ENCODE data around the gene IDI2.
A peak's percentile ranks its signal among the peaks of the same experiment; 100 is the strongest.
"Not testable (repeated sequence)": the region's sequence is repeated elsewhere in the genome, so short reads cannot be mapped to it uniquely, and the experiment has no call there.

Gene IDI2

DNA sequence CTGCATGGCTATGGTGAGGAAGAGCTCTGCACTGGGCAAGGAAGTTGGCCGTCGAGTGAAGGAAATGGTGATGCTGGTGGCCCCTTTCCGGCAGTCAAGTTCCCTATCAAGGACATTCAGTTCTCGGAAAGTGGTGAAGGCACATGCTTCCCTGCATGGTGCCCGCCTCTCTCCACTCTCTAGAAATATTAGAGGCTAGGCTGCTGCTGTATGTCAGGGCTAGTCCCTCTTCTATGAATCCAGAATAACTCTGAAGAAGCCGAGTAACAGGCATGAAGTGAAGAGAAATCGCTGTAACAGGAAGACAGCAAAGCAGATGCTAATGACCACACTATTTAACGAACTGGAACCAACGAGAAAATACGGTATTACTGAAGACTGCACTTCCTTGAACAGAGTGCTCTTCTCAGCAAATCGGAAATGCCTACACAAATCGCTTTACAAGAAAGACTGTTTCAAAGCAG, 17.9 kb upstream of the IDI2 start:
- peaks cover 53% of the 10 kb centered on the region for H3K79me2 ChIP-seq (ENCODE audit: control insufficient read depth, low read length)
- peaks cover 41% of the 10 kb centered on the region for H3K4me1 ChIP-seq (ENCODE audit: control insufficient read depth, low read length)
- no peaks in the 10 kb centered on the region for H3K9me2 ChIP-seq (replicated peaks; ENCODE audit: control insufficient read depth, low read length)
- peaks cover 41% of the 10 kb centered on the region for H4K20me1 ChIP-seq (ENCODE audit: control insufficient read depth, insufficient read depth, low read depth, low read length)
- no peaks in the 10 kb centered on the region for H3K27me3 ChIP-seq (ENCODE audit: control insufficient read depth, low read length)
- TF ChIP-seq, protein P1, sequence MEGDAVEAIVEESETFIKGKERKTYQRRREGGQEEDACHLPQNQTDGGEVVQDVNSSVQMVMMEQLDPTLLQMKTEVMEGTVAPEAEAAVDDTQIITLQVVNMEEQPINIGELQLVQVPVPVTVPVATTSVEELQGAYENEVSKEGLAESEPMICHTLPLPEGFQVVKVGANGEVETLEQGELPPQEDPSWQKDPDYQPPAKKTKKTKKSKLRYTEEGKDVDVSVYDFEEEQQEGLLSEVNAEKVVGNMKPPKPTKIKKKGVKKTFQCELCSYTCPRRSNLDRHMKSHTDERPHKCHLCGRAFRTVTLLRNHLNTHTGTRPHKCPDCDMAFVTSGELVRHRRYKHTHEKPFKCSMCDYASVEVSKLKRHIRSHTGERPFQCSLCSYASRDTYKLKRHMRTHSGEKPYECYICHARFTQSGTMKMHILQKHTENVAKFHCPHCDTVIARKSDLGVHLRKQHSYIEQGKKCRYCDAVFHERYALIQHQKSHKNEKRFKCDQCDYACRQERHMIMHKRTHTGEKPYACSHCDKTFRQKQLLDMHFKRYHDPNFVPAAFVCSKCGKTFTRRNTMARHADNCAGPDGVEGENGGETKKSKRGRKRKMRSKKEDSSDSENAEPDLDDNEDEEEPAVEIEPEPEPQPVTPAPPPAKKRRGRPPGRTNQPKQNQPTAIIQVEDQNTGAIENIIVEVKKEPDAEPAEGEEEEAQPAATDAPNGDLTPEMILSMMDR (IDR thresholded peaks at IDR 0.05; ENCODE audit: low read depth, low read length, poor library complexity, severe bottlenecking) = no peak
- no peak for TF ChIP-seq EZH2phosphoT487 (IDR thresholded peaks at IDR 0.05; ENCODE audit: borderline replicate concordance, low read length)
- peak overlapping the region; percentile 73 for H3K27ac ChIP-seq (ENCODE audit: low read depth, low read length)
- H3K36me3 ChIP-seq (ENCODE audit: control insufficient read depth, low read length) = peaks cover 89% of the 10 kb centered on the region
- peak overlapping the region; percentile 71 for H3K4me2 ChIP-seq (ENCODE audit: low read length)
- H3K4me3 ChIP-seq (ENCODE audit: low read length) = peak overlapping the region; percentile 68
- H3K9me3 ChIP-seq (ENCODE audit: control insufficient read depth, insufficient read depth, low read length) = no peaks in the 10 kb centered on the region
- H3F3A ChIP-seq (ENCODE audit: control insufficient read depth, insufficient read depth) = peaks cover 72% of the 10 kb centered on the region

DNA sequence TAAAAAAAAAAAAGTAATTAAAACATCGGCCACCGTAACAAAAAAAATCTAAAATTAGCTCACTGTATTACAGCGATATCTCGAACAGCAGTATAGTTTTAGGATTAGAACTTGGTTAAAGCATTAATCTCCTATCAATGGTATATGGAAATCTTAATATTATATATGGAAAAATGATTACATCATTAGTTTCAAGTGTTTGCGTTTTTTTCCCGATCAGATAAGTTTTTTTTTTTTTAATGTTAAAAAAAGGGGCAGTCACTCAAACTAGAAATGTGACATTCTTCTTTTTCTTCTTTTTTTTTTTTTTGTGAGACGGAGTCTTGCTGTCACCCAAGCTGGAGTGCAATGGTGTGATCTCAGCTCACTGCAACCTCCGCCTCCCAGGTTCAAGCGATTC, 15.9 kb upstream of the IDI2 start:
- peaks cover 36% of the 10 kb centered on the region for H3K4me1 ChIP-seq (ENCODE audit: control insufficient read depth, low read length)
- no peak overlapping the region for H3K4me2 ChIP-seq (ENCODE audit: low read length)
- no peak overlapping the region for H3K4me3 ChIP-seq (ENCODE audit: low read length)
- H3K27ac ChIP-seq (ENCODE audit: low read depth, low read length) = no peak overlapping the region
- H3K36me3 ChIP-seq (ENCODE audit: control insufficient read depth, low read length) = peaks cover 87% of the 10 kb centered on the region
- H4K20me1 ChIP-seq (ENCODE audit: control insufficient read depth, insufficient read depth, low read depth, low read length) = peaks cover 31% of the 10 kb centered on the region; the same call in 1 of the 2 replicates
- H3K79me2 ChIP-seq (ENCODE audit: control insufficient read depth, low read length) = peaks cover 40% of the 10 kb centered on the region
- TF ChIP-seq, protein P1 (IDR thresholded peaks at IDR 0.05; ENCODE audit: low read depth, low read length, poor library complexity, severe bottlenecking) = no peak
- no peak for TF ChIP-seq EZH2phosphoT487 (IDR thresholded peaks at IDR 0.05; ENCODE audit: borderline replicate concordance, low read length)
- no peaks in the 10 kb centered on the region for H3K9me3 ChIP-seq (ENCODE audit: control insufficient read depth, insufficient read depth, low read length)
- H3K9me2 ChIP-seq (replicated peaks; ENCODE audit: control insufficient read depth, low read length) = no peaks in the 10 kb centered on the region
- H3K27me3 ChIP-seq (ENCODE audit: control insufficient read depth, low read length) = no peaks in the 10 kb centered on the region
- peaks cover 76% of the 10 kb centered on the region for H3F3A ChIP-seq (ENCODE audit: control insufficient read depth, insufficient read depth)

DNA sequence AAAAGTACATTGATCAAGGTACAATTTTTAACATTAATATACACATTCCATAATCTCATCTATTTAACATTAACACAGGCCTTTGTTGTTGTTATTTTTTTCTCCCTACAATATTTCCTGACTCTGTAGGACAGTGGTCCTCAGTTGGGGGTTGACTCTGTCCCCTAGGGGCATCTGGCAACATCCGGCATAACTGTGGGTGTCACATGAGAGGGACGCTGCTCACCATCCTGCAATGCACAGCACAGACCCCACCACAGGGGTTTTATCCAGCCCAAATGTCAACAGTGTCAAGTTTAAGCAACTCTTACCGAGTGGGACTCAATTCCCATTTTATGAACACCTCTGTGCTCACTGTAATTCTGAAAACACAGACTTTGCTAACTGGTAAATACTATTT, 14.5 kb upstream of the IDI2 start:
- Histone ChIP-seq H3F3A (ENCODE audit: control insufficient read depth, insufficient read depth) (peaks cover 64% of the 10 kb centered on the region), H3K4me3 (ENCODE audit: low read length) (no peak overlapping the region), H4K20me1 (ENCODE audit: control insufficient read depth, insufficient read depth, low read depth, low read length) (peaks cover 19% of the 10 kb centered on the region; the same call in 1 of the 2 replicates), H3K27me3 (ENCODE audit: control insufficient read depth, low read length) (no peaks in the 10 kb centered on the region), H3K9me3 (ENCODE audit: control insufficient read depth, insufficient read depth, low read length) (no peaks in the 10 kb centered on the region), H3K4me2 (ENCODE audit: low read length) (no peak overlapping the region), H3K36me3 (ENCODE audit: control insufficient read depth, low read length) (peaks cover 74% of the 10 kb centered on the region), H3K4me1 (ENCODE audit: control insufficient read depth, low read length) (peaks cover 23% of the 10 kb centered on the region), H3K79me2 (ENCODE audit: control insufficient read depth, low read length) (peaks cover 26% of the 10 kb centered on the region), H3K9me2 (replicated peaks; ENCODE audit: control insufficient read depth, low read length) (no peaks in the 10 kb centered on the region), H3K27ac (ENCODE audit: low read depth, low read length) (no peak overlapping the region)
- TF ChIP-seq EZH2phosphoT487 (IDR thresholded peaks at IDR 0.05; ENCODE audit: borderline replicate concordance, low read length) = no peak
- TF ChIP-seq, protein P1 (IDR thresholded peaks at IDR 0.05; ENCODE audit: low read depth, low read length, poor library complexity, severe bottlenecking) = no peak

DNA sequence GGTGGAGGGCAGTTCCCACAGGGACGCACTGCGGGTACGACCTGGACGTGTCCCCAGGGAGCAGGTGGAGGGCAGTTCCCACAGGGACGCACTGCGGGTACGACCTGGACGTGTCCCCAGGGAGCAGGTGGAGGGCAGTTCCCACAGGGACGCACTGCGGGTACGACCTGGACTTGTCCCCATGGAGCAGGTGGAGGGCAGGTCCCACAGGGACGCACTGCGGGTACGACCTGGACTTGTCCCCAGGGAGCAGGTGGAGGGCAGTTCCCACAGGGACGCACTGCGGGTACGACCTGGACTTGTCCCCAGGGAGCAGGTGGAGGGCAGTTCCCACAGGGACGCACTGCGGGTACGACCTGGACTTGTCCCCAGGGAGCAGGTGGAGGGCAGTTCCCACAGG, 13.1 kb upstream of the IDI2 start:
- H3K36me3 ChIP-seq (ENCODE audit: control insufficient read depth, low read length) = peaks cover 60% of the 10 kb centered on the region
- not testable (repeated sequence) for H3K9me2 ChIP-seq (replicated peaks; ENCODE audit: control insufficient read depth, low read length); H3K4me1 ChIP-seq (ENCODE audit: control insufficient read depth, low read length); H3K4me3 ChIP-seq (ENCODE audit: low read length); H3K27me3 ChIP-seq (ENCODE audit: control insufficient read depth, low read length); H3K4me2 ChIP-seq (ENCODE audit: low read length); H3K27ac ChIP-seq (ENCODE audit: low read depth, low read length); H3K9me3 ChIP-seq (ENCODE audit: control insufficient read depth, insufficient read depth, low read length); H4K20me1 ChIP-seq (ENCODE audit: control insufficient read depth, insufficient read depth, low read depth, low read length)
- peaks cover 13% of the 10 kb centered on the region for H3K79me2 ChIP-seq (ENCODE audit: control insufficient read depth, low read length)
- H3F3A ChIP-seq (ENCODE audit: control insufficient read depth, insufficient read depth) = peaks cover 50% of the 10 kb centered on the region
